ENCODE data around the gene BLM. TPM values are rescaled to one million over a fixed set of nuclear protein-coding genes. Genes with fewer than 3 reads are reported as not detected.
"Not testable (repeated sequence)": the region's sequence is repeated elsewhere in the genome, so short reads cannot be mapped to it uniquely, and the experiment has no call there.

BLM gene
- total RNA-seq, 4 donors from 2014 or later = 0.29 to 5.0 (median 0.48) TPM

DNA sequence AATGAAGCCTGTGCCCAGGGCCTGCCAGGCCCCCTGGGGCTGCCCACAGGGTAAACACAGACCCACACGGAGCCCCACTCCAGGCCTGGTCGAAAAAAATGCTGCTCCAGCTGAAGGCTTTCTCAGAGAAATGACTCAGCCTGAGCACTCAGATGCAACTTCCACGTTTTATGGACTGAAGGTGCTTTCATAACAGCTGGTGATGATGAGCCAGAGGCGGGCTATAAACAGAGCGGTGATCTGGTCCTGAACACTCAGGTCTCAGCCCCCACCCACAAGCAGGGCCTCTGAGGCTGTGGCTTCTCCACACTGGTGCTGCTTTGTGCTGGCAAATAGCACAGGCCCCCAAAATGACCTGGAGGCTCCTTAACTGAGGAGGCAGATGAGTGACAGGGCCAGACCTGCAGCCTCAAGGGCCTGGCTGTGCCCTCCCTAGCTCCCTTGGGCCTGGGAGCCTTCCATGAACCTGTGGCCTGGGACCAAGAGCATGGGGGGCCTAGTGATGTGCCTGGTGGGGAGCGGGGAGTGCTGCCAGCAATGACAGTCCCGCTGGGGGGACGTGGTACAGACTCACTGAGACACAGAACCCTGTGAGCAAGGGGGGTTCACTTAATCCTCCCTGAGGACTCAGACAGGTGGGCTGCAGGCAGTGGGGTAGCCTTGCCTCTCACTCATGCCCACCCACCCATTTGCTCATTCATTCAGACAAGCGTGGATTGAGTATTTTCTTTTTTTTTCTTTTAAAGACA, 128.2 kb downstream of the BLM start:
- no peak overlapping the region for H3K4me3 ChIP-seq
- H3K36me3 ChIP-seq = no peaks in the 10 kb centered on the region
- no peak overlapping the region for H3K27ac ChIP-seq
- intact Hi-C loops (cut with DNase I; ENCODE audit: low total_unique reads) = no loop called here
- no peaks in the 10 kb centered on the region for H3K4me1 ChIP-seq
- TF ChIP-seq, protein P1, sequence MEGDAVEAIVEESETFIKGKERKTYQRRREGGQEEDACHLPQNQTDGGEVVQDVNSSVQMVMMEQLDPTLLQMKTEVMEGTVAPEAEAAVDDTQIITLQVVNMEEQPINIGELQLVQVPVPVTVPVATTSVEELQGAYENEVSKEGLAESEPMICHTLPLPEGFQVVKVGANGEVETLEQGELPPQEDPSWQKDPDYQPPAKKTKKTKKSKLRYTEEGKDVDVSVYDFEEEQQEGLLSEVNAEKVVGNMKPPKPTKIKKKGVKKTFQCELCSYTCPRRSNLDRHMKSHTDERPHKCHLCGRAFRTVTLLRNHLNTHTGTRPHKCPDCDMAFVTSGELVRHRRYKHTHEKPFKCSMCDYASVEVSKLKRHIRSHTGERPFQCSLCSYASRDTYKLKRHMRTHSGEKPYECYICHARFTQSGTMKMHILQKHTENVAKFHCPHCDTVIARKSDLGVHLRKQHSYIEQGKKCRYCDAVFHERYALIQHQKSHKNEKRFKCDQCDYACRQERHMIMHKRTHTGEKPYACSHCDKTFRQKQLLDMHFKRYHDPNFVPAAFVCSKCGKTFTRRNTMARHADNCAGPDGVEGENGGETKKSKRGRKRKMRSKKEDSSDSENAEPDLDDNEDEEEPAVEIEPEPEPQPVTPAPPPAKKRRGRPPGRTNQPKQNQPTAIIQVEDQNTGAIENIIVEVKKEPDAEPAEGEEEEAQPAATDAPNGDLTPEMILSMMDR (IDR thresholded peaks at IDR 0.05) = no peak
- no peak for TF ChIP-seq POLR2A (IDR thresholded peaks at IDR 0.05)
- H3K9me3 ChIP-seq = no peaks in the 10 kb centered on the region
- H3K27me3 ChIP-seq = no peaks in the 10 kb centered on the region
- DNase-seq = no peak

DNA sequence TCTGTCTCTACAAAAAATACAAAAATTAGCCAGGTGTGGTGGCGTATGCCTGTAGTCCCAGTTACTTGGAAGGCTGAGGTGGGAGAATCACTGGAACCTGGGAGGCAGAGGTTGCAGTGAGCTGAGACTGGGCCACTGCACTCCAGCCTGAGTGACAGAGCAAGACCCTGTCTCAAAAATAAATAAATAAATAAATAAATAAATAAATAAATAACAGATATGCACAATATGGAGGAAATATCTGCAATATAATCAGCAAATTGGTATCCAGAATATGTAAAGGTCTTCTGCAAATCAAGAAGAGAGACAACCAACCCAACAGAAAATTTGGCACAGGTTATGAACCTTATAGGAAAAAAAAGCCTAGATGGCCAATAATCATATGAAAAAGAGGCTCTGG, 132.3 kb downstream of the BLM start:
- intact Hi-C loops (cut with DNase I; ENCODE audit: low total_unique reads) = not testable (repeated sequence)

DNA sequence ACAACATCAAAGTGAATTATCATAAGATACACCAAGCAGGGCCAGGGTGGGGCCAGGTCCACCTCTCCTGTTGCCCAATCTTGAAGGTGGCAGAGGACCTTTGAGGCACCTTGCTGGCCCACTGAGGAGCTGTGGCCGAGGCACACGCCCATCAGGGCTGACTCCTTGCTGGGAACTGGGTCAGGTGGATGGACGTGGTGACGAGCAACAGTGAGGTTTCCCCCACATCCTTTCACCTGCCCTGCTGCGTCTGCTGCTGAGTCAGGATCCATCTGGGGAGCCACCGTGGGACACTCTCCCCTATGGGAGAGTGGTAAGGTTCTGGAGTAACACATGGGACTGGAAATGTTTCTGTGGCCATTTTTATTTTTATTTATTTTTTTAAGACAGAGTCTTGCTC, 134.0 kb downstream of the BLM start:
- no peaks in the 10 kb centered on the region for H3K9me3 ChIP-seq
- intact Hi-C loops (cut with DNase I; ENCODE audit: low total_unique reads) = no loop called here
- H3K4me1 ChIP-seq = no peaks in the 10 kb centered on the region
- TF ChIP-seq, protein P1 (IDR thresholded peaks at IDR 0.05) = no peak
- TF ChIP-seq POLR2A (IDR thresholded peaks at IDR 0.05) = no peak
- no peaks in the 10 kb centered on the region for H3K36me3 ChIP-seq
- DNase-seq = no peak
- no peaks in the 10 kb centered on the region for H3K27me3 ChIP-seq
- H3K4me3 ChIP-seq = no peak overlapping the region
- no peak overlapping the region for H3K27ac ChIP-seq

More for the DNA sequence above, 132.3 kb downstream of the BLM start:
- H3K4me3 ChIP-seq, H3K27ac ChIP-seq, H3K36me3 ChIP-seq, H3K9me3 ChIP-seq, DNase-seq, H3K4me1 ChIP-seq, H3K27me3 ChIP-seq: not testable (repeated sequence)

DNA sequence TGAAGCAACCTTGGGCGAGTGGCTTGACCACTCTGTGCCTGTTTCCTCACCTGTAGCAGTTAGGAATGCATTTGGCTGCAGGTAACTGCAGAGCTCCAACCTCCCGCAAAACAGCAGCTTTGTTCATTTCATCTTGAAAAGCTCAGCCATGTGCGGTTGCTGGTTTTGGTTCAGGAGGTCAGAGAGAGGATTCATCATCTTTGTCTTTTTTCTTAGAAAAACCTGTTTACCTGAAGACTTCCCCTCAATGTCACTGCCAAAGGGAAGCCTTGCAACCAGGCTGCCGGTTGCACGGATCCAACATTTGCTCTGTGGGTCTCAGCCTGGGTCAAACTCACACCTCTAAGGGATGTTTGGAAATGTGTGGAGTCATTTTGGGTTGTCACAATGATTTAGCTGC, 134.8 kb downstream of the BLM start:
- no peak for TF ChIP-seq POLR2A (IDR thresholded peaks at IDR 0.05)
- TF ChIP-seq, protein P1 (IDR thresholded peaks at IDR 0.05) = no peak
- Histone ChIP-seq H3K27ac (no peak overlapping the region), H3K9me3 (no peaks in the 10 kb centered on the region), H3K27me3 (no peaks in the 10 kb centered on the region), H3K4me3 (no peak overlapping the region), H3K4me1 (no peaks in the 10 kb centered on the region), H3K36me3 (no peaks in the 10 kb centered on the region)
- intact Hi-C loops (cut with DNase I; ENCODE audit: low total_unique reads) = no loop called here
- DNase-seq = no peak

DNA sequence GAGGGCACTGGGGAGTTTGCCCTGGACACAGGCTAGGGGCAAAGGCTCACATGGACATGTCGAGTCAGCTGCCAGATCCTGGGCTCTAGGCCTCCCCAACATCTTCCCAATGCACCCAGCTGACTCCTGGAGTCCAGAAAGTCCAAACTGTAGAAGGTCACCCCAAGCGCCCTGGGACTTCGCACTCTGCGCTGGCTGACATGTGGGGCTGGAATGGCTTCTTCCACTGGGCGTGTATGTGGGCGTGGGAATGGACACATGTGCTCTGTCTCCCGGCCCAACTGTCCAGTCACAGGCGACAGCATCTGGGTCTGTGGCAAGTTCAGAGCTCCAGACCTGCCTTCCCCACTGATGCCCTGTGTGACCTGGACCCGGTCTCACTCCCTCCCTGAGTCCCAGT, 138.0 kb downstream of the BLM start:
- no peak for DNase-seq
- H3K4me1 ChIP-seq = no peaks in the 10 kb centered on the region
- no peaks in the 10 kb centered on the region for H3K27me3 ChIP-seq
- H3K9me3 ChIP-seq = no peaks in the 10 kb centered on the region
- no peaks in the 10 kb centered on the region for H3K36me3 ChIP-seq
- intact Hi-C loops (cut with DNase I; ENCODE audit: low total_unique reads) = no loop called here
- H3K4me3 ChIP-seq = no peak overlapping the region
- TF ChIP-seq, protein P1 (IDR thresholded peaks at IDR 0.05) = no peak
- TF ChIP-seq POLR2A (IDR thresholded peaks at IDR 0.05) = no peak
- H3K27ac ChIP-seq = no peak overlapping the region
